ENCODE measurements around the gene GAS7.

GAS7 gene

DNA sequence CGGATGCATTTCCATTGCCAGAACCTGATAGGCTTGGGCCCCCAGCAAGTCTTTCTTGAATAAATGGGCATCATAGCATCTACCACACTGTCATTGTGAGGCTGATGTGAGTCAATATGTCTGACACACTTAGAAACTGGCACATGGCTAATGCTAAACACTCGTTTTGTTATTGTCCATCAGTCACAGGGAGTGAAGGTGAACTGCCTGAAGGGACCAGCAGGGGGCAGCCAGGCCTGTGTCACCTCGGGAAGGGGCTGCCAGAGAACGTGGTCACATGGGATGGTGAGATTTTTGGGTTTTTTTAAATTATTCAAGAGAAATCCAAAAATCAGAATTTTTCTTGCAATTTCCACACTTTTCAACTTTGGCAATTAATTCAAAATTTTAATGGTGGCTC is 292.5 kb downstream of the GAS7 start:
- DNase-seq, result no peak

DNA sequence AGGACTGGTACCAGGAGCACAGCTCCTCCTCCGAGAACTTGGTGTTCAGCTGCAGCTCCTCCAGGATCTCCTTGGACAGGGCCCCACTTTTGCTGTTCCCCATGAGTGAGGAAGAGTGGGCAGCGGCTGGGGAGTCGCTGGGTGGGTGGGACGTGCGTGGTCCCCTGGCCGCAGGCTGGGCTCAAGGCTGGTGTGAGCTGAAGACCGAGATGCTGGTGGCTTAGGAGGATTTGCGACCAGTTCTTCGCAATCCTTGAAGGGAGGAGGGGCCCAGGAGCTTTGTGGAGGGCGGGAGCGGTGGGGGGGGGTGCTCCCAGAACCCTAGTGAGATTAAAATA is 293.4 kb downstream of the GAS7 start, which contains the start of gene RCVRN:
Gene RCVRN, minus strand, starts transcription at position 194 of the 338 bp plus-strand sequence. Its CDS starts 91 bp downstream, at position 103.
- DNase-seq, result no peak

DNA sequence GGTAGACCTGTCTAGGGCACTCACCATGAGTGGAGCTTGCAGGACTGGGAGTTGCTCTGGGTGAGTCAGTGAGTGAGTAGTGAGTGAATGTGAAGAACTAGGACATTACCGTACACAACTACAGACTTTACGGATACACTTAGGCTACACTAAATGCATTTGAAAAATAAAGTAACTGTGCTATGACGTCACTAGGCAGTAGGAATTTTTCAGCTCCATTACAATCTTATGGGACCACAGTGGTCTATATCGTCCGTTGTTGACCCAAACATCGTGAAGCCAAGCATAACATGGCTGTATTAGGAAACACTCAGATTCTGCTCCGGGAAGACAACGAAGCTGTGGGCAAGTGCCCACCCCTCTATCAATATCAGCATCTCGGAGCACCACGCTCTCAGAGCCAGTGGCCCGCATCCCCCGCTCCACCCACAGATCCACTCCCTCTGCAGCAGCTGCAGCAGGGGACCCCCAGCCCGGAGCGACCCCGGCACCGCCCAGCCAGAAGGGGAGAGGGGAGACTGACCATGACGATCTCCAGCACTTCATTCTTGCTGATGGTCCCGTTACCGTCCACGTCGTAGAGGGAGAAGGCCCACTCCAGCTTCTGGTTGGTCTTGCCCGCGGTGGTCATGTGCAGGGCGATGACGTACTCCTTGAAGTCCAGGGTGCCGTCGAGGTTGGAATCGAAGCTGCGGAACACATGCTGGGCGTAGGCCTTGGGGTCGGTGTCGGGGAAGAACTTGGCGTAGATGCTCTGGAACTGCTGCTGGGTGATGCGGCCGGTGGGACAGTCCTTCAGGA is 293.9 kb downstream of the GAS7 start:
- no peak for DNase-seq

DNA sequence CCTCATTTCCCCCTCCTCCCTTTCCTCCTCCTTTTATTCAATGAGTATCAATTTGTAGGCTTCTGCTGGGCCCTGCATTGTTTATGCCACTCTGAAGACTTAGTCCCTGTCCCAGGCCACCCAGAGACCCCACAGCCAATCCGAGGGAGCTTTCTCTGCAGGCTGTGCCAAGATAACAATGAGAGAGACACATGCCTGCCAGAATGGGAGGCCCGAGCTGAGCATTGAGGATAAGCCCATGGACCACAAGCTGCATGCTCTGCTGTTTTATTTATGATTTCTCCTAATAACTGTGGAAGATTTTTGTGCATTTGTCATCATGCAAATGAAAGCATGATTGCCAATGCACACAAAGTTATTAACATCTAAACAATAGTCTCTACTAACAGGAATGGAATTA is 296.3 kb downstream of the GAS7 start:
- no peak for DNase-seq

DNA sequence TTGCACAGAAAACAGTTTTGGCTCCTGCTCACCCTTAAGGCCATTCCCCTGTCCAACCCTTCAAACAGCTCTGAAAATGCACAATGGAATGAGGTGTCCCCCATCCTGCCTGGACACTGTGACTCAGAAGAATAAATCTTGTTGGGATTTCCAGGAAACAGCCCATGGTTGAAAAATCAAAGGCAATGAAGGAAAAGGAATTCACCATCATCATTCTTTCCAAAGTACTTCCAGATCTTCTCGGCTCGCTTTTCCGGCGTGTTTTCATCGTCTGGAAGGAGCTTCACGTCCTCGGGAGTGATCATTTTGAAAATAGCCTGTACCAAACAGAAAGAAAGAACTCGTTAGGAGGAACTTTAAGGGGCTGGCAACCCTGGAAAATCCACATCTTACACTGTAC is 297.6 kb downstream of the GAS7 start:
- DNase-seq, result peak; percentile 17

DNA sequence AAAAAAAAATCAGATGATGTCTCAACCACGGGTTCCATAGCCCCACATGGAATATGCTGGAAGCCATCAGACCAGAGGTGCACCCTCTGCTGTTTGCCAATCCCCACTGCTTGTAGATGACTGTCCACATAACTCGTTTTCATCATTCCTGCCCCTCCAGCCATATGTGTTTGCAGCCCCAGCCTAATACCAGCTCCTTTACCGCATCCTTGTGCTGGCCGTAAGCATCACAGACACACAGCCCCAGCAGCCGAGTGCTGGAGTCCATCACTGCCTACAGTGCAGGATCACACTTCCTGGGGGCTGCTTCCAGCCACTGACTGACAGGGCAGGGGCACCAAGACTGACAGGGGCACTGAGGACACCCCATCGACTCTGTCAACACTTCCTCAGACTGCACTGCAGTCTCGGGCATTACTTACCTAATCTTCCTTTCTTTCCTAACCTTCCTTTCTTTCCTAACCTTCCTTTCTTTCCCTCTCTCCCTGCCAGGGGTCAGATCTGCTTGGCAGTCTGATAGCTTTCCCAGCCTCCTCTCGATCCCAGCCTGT is 298.3 kb downstream of the GAS7 start:
- no peak for DNase-seq

DNA sequence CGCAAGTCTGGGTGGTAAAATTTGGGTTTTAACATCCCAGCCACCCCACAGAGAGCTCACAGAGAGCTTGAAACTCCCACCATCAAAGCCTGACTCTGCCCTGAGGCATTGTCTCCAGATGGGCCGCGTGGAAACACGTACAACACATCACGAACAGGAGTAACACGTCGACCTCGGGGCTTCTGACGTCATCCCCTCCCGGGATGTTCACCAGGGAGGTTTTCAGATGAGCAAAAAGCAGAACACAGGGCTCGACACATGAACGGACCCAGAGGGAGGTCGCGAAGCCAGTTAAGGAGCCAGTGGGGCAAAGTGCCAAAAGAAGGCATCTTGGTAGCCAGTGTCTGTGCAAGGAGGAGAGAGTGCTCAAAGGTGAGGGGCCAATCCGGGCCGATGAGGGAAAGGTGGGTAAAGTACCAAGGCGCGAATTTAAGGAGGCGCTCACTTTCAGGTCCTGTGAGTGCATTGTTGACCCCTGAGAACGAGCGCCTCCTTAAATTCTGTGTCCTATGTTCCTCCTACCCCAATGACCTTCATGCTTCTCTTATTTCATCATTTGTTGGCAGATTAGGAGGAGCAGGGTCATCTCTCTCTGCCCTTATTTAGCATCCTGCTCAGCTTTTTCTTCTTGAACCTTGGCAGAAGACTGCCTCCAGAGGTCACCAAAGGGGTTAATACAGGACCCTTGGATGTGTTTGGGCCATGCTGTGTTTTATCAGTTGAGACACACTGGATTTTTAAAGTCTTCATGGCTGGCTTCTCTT is 298.9 kb downstream of the GAS7 start:
- no peak for DNase-seq

DNA sequence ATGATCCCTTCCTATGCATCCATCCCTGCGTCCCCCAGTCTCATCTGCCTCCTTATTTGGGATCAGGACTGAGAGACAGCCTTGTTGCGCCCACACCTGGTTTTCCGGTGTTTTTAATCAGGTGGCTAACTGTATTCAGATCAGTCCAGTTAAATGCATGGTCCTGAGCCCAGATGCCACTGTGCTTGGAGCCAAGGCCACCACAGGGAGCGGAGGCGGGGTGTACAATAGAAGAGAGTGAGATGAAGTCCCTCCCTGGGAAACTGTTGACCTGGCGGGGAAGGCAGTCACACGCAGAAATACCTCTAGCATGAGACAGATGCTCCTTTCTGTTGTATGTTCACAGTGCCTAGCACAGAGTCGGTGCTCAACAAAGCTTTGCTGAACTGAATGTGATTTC is 299.6 kb downstream of the GAS7 start:
- no peak for DNase-seq

DNA sequence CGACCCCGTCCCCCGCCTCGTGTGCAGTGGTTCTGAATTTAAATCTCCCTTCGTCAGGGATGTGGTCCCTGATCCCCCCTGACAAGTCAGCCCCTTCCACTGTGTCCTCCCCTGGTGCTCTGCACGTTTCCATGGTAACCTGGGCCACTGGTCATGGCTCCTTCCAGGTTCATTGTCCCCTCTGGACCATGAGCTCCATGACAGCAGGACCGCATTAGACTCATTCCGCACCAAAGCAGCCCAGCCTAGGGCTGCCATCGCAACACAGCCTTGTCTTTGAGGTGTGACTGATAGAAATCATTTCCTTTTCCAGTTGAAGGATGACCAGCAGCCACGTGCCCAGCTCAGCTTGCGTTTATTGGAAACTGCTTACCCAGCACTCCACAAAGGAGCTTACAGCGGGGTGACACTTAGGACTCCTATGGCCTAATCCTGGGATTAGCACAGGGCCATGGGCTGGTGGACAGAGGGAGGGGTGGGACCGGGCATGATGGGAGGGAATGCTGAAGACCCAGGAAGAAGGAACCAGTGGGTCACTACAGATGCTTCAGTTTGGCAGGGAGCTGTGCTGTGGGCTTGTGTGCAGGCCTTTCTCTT is 300.9 kb downstream of the GAS7 start:
- DNase-seq, result no peak

DNA sequence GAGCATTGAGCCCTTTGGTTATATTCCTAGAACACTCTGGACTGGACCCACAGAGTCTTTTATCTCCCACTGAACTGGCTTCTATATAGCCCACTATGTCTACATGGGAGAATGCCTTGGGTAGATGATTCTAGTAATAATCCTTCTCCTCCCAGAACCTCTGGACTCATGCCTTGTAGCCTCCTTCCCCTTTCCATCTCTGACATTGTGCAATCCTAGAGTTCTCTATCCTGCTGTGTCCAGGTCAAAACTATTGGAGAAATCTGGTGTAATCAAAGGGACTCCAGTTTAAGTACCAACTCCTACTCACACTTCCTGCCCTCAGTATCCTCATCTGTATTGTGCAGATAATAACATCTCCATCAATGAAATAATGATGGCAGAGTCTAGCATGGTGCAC is 302.5 kb downstream of the GAS7 start:
- DNase-seq, result no peak

DNA sequence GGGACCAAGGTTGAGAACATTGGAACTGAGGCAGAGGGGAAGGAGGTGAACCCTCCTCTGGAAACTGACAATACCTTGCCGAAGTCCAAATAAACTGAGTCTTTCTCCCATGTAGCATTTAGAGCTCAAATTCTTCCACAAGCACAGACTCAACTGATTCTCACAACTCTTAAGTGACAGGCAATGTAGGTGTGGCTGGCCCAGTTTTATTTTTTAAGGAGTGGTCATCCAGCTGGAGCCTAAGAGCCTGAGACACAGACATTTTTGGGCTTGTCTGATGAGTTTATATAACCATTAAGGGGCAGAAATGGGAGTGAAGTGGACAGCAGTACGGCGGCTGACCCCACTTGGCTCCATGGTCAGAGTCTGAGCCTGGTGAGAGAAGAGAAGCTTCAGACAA is 304.2 kb downstream of the GAS7 start:
- DNase-seq, result no peak

DNA sequence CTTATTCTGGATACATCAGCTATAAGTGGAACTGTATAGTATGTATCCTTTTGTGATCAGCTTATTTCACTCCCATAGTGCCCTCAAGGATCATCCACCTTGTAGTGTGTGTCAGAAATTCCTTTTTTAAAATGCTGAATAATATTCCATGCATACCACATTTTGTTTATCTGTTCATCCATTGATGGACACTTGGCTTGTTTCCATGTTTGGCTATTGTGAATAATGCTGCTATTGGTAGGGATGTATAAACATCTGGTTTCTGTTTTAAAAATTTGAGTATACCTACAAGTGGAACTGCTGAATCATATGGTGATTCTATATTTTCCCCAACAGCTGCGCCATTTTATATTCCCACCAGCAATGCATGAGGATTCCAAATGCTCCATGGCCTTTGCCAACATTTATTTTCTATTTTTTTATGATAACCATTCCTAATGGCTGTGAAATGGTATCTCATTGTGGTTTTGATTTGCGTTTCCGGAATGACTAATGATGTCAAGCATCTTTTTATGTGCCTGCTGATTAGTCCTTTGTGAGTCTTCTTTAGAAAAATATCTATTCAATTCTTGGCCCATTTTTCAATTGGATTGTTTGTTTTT is 304.9 kb downstream of the GAS7 start:
- no peak for DNase-seq

DNA sequence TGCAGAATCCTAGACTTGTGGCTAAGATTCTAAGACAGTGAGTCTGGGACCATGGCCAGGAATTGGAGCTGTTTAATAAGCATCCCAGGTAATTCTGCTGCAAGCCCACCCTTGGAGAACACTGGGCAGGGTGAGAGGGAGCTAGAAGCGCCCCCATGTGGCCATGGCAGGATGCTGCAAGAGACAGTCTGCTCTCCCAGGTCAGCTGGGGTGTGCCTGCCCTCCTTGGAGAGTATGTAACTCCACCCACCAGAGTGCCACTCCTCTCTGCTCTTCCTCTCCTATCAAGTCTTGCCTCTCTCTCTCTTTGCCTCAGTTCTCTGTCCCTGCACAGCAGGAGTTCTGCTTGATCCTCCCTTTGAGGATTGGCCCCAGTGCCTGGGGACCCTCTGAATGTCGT is 308.3 kb downstream of the GAS7 start:
- no peak for DNase-seq

DNA sequence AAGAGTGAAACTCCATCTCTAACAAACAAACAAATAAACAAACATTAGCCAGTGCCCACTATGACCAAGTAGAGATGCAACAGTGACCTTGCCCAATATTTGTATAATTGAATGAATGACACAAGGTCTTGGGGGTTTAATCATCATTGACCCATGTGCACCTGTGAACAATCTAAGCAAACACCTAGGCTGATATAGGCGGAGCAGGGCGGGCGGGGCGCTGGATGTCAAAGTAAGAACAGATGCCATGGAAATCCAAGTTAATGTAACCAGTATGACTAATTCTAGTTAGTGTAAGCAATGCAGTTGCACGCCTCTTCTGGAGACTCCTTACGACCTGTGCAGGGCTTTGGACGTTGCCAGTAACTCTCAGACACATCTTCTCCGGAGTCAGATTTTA is 310.9 kb downstream of the GAS7 start:
- DNase-seq, result no peak

DNA sequence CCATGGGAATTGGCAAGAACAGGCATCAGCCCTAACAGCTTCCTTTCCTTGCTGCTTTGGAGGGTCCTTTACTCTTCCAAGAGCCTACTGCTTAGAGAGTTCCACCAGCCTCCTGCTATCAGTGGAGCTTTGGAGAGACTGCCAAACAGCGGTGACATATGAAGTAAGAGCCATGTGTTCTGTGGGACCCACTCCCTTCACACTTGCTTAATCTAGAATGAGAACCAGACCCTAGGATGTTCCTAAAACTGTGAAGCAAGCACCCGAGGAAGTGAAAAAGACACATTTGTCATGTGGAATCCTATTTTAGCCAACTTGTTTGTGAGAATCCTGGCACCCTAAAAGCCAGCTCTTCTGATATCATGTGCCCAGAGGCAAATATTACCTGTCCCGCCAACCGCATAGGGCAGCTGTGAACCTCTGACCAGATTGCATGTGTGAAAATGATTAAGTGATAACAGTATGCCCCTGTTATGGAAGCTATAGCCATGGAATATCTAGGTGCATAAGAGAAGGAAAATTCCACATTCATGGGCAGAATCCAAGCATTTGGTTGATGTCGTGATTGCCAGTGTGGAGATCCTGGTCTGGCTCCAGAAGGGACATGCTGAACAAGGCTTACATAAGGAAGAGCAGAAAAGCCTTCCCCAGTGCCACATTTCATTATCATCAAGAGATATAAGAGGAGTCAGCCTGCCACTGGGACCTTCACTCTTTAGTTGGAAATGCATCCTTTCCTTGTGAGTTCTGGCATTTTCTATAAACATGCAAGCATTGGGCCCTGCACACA is 312.1 kb downstream of the GAS7 start:
- DNase-seq, result no peak

DNA sequence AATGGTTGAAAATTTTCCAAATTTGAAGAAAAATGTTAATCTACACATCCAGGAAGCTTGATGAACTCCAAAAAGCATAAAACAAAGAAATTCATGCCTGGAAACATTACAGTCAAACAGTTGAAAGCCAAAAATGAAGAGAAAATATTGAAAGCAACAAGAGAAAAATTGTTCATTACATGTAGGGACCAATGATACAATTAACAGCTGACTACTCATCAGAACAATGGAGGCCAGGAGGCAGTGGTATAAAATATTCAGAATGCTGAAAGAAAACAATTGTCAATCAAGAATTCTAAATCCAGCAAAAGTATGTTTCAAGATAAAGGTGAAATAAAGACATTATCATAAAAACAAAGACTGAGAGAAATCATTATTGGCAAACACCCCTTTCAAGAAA is 315.0 kb downstream of the GAS7 start:
- no peak for DNase-seq

DNA sequence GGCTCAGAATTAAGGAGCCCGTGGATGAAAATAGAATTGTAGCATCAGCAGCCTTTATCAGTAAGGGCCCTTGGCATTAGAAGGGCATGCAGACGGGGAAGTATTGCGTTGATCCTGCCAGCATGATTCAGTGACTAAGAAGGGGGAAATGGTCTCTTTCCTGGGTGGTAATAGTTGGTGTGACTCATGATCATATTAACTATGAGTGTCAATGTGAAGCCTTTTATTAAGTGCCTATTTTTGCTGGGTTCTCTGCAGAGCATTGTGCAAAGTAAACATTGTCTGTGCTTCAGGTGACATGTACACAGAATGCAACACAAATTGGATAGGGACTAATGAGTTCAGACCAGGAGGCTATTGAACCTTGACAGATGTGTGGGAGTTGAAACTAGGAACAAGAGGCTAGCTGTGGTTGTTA is 317.8 kb downstream of the GAS7 start:
- DNase-seq, result no peak

DNA sequence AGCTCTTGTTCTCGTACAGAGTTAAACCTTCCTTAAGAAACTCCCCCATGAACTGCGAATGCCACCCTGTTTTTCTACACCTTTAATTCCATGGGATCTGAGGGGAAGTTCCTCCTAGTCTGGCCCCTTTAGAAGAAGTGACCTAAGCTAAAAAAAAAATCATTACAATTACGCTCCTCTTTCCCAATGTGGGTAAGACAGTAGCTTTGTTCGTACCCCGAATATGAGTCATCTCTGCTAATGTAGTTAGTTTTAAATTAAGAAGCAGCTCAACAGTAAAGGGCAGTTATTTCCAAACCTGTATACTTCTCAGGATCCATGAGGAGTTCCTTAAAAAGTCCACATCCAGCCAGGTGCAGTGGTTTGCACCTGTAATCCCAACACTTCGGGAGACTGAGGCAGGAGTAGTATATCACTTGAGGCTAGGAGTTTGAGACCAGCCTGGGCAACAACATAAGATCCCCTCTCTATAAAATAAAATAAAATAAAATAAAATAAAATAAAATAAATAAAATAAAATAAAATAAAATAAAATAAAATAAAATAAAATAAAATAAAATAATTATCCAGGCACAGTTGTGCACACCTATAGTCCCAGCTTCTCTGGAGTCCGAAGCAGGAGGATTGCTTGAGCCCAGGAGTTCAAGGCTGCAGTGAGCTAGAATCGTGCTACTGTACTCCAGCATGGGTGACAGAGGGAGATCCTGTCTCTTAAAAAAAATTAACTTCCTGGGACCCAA is 319.4 kb downstream of the GAS7 start:
- no peak for DNase-seq

DNA sequence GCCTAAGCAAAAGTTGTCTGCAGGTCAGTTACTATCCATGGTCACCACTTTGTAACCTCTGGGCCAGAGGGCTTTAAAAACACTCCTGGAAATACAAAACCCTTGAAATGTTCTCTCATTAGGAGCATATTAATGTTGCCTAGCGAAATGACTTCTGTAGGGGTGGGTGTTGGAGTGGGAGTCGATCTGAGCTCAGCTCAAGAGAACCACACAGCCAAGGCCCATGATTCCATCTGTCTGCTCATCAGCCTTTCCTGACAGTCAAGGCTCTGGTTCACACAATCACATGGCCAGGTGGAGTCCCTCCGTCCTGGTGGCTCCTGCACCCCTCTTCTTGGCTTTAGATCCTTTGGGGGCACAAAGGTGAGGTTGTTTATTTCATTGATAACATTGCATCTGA is 320.1 kb downstream of the GAS7 start:
- no peak for DNase-seq

DNA sequence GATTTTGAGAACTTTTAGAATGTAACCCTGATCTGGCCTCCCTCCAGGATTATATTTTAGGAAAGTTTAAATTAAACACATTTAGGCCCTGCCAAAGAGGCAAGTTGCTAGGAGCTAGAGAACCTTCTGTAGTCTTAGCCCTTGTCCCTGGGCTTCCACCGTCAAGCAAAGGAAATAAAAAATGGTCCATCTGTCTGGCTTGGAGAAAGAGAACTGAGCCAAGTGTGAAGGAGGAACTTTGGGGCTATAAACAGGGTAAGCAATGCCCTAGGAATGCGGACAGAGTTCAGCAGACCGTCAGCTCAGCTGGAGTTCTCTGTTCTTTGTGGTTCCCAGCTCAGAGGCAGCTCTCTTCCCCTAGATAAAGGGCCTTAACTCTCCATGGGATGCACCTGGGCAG is 323.0 kb downstream of the GAS7 start:
- DNase-seq, result no peak

DNA sequence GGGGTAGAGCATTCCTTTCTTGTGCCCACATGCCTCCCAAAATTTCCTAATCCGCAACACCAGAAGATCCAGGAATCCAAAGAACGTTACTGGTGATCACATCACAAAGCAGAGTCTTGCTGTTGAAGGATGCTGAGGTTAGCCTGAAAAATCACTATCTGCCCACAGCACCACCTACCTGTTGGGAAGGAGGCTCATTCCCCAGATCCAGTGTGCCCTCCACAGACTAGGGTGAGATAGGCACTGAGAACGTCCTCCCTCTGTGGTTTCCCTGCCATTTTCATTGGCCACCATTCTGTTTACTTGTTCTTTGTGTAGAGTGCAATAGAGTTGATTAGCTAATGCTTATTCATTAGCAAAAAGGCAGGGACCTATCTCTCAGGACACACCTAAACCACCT is 323.7 kb downstream of the GAS7 start:
- DNase-seq, result no peak

DNA sequence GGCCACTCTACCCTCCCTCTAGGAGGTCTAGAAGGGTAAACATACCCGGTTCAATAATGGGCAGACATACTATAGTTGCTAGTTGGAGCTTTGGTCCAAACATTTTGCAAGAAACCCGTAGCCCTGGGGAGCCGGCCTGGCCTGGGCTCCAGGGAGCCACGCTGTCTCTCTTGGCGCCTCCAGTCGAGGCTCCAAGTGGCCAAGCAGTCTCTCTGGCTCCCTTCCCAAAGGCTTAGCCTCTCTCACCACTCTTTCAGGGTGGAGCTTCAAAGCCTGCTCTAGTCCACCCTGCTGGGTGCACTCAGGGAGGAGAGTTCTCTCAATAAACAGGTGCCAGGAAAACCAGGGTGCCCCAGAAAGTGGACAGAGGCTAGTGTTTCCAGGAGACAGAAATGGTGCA is 325.6 kb downstream of the GAS7 start:
- no peak for DNase-seq

Measured in amniotic stem cell (primary cell).